Lung (tissue), 12 donors: ENCODE results near the gene MAGI3. TPM values are rescaled to one million over a fixed set of nuclear protein-coding genes. Genes with fewer than 3 reads are reported as not detected.
"Not testable (repeated sequence)": the region's sequence is repeated elsewhere in the genome, so short reads cannot be mapped to it uniquely, and the experiment has no call there.

ENCODE experiments used
- ATAC-seq: fragments of 200-7000 bp; cut with Tn5 transposase; one replicate; pipeline ENCODE4 v1.9.1; 2020; ENCODE audit warnings: moderate number of reproducible peaks; ENCODE audit not compliant: insufficient read depth, low FRiP score
- DNase-seq, 3 donors: peaks; one replicate each; pipeline ENCODE4 v3.0.0-alpha.2; 2013 to 2017
- H3K27ac ChIP-seq, 2 donors: one replicate each; pipeline ENCODE4 v1.5.1; 2013; ENCODE audit warnings: mild to moderate bottlenecking in 2 of 2, moderate library complexity in 2 of 2, control low read depth in 1 of 2, inconsistent platforms in 1 of 2, low read depth in 1 of 2, low read length in 1 of 2
- H3K27me3 ChIP-seq, 3 donors: one replicate each; pipeline ENCODE4 v1.5.1; 2013; ENCODE audit warnings: low read length in 2 of 3; ENCODE audit not compliant: control insufficient read depth in 3 of 3, insufficient read depth in 3 of 3
- H3K36me3 ChIP-seq, 4 donors: one replicate each; pipeline ENCODE4 v1.5.1; 2013; ENCODE audit warnings: low read length in 4 of 4, mild to moderate bottlenecking in 1 of 4, moderate library complexity in 1 of 4; ENCODE audit not compliant: control insufficient read depth in 4 of 4, insufficient read depth in 4 of 4
- H3K4me1 ChIP-seq, 5 donors: one replicate each; pipeline ENCODE4 v1.5.1; 2013; ENCODE audit warnings: low read length in 5 of 5, mild to moderate bottlenecking in 2 of 5, moderate library complexity in 1 of 5; ENCODE audit not compliant: control insufficient read depth in 5 of 5, insufficient read depth in 5 of 5
- H3K4me3 ChIP-seq: one replicate; pipeline ENCODE4 v1.5.1; 2013; ENCODE audit warnings: mild to moderate bottlenecking, control low read depth, moderate library complexity
- H3K9ac ChIP-seq, 2 donors: one replicate each; pipeline ENCODE4 v1.5.1; 2013; ENCODE audit warnings: low read length in 2 of 2, control low read depth in 1 of 2; ENCODE audit not compliant: insufficient read depth in 1 of 2
- H3K9me3 ChIP-seq, 4 donors: one replicate each; pipeline ENCODE4 v1.5.1; 2013; ENCODE audit warnings: low read length in 3 of 4, mild to moderate bottlenecking in 1 of 4, moderate library complexity in 1 of 4; ENCODE audit not compliant: control insufficient read depth in 4 of 4, insufficient read depth in 3 of 4
- WGBS, 2 donors: extraction: QIAGEN DNeasy Blood & Tissue Kit; methylation state at CpG; one replicate each; pipeline ENCODE4 v1.1.7; 2013; 5-methylcytosine and 5-hydroxymethylcytosine counted together
- polyA plus RNA-seq, 2 donors: library from polyadenylated mRNA; stranded (reverse); fragments of 200-250 nt; gene quantifications; one replicate each; pipeline ENCODE4 v1.2.1, GENCODE V29; 2013
- total RNA-seq, 2 donors: library from RNA; depleted of rRNA in 1 of 2; stranded (reverse); fragments of >200 nt in 1 of 2; gene quantifications; one replicate each; pipeline ENCODE4 v1.2.1, GENCODE V29; 2014 to 2021
- TF ChIP-seq, protein P1 (sequence below): IDR thresholded peaks from 2 replicates; pipeline ENCODE4 v1.5.1; 2012; ENCODE audit warnings: mild to moderate bottlenecking; ENCODE audit errors: control extremely low read depth, extremely low read depth
- donor health status: control.
- donor health status: control.
- donor health status: Bipolar disorder and iron deficiency.
- donor health status: healthy.
- donor health status: DM: yes; HTN: yes; CAD: no.

The MAGI3 gene
- total and polyA plus RNA-seq, 4 donors, result 7.5 to 137 (median 35.5) TPM

DNA sequence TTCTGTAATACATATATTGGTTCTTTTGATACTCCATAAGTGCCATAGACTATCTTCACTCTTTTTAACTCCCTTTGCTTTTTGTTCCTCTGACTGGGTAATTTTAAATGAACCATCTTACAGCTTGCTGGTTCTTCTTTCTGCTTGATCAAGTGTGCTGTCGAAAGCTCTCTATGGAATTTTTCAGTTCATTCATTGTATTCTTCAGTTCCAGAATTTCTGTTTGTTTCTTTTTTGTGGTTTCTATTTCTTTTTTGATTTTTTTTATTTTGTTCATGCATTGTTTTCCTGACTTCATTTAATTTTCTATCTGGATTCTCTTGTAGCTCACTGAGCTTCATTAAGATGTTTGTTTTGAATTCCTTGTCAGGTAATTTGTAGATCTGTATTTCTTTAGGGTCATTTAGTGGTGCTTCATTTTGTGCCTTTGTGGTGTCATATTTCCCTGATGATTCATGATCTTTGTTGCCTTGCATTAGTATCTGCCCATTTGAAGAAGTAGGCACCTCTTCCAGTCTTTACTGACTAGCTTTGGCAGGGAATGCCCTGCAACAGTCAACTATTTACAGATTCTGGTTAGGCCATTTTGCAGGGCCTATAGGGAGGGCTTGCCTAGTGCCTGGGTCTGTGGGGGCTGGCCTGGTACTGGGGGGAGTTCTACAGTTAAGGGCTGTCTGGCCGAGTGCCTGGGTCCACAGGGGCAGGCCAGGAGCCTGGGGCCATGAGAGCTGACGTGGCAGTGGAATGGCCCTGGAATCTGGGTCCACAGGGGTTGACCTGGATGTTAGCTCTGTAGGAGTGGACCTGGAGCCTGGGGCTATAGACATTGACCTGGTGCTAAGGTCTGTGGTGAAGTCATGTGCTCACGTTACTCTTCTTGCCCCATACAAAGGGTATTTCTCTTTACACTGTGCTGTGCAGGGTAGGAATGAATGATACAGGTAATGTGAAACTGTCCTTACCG lies 89.7 kb downstream of the MAGI3 start:
- no peak for ATAC-seq
- H3K9ac ChIP-seq, result no peak overlapping the region
- TF ChIP-seq, protein P1, sequence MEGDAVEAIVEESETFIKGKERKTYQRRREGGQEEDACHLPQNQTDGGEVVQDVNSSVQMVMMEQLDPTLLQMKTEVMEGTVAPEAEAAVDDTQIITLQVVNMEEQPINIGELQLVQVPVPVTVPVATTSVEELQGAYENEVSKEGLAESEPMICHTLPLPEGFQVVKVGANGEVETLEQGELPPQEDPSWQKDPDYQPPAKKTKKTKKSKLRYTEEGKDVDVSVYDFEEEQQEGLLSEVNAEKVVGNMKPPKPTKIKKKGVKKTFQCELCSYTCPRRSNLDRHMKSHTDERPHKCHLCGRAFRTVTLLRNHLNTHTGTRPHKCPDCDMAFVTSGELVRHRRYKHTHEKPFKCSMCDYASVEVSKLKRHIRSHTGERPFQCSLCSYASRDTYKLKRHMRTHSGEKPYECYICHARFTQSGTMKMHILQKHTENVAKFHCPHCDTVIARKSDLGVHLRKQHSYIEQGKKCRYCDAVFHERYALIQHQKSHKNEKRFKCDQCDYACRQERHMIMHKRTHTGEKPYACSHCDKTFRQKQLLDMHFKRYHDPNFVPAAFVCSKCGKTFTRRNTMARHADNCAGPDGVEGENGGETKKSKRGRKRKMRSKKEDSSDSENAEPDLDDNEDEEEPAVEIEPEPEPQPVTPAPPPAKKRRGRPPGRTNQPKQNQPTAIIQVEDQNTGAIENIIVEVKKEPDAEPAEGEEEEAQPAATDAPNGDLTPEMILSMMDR, result no peak

GRCh38 chr1:113485131-113485530 lies 94.8 kb downstream of the MAGI3 start:
- H3K36me3 ChIP-seq, H3K4me1 ChIP-seq, H3K4me3 ChIP-seq, H3K9me3 ChIP-seq, H3K27ac ChIP-seq, DNase-seq, H3K9ac ChIP-seq, H3K27me3 ChIP-seq, ATAC-seq: not testable (repeated sequence)
- WGBS, 2 donors, result 90 to 99% methylated on average over 3 of the region's 3 CpGs

More for the DNA sequence above, 89.7 kb downstream of the MAGI3 start:
- H3K36me3 ChIP-seq, result no peaks in the 10 kb centered on the region
- H3K9me3 ChIP-seq, result peaks cover 2 to 13% (median 3%) of the 10 kb centered on the region in 4 donors
- WGBS, 2 donors, result 90 to 95% methylated on average over 5 of the region's 5 CpGs
- DNase-seq, result peak in 1 of 3 donors; percentile 11
- H3K4me3 ChIP-seq, result no peak overlapping the region
- no peak overlapping the region for H3K27ac ChIP-seq
- no peaks in the 10 kb centered on the region for H3K27me3 ChIP-seq
- no peaks in the 10 kb centered on the region for H3K4me1 ChIP-seq

- DNase-seq (no peak), ATAC-seq (no peak)
- Histone ChIP-seq H3K4me3 (no peak overlapping the region), H3K9ac (no peak overlapping the region), H3K36me3 (no peaks in the 10 kb centered on the region), H3K9me3 (peaks cover 0 to 21% (median 3%) of the 10 kb centered on the region in 4 donors), H3K27me3 (no peaks in the 10 kb centered on the region), H3K4me1 (no peaks in the 10 kb centered on the region), H3K27ac (no peak overlapping the region)
- TF ChIP-seq, protein P1, result no peak
- WGBS, 2 donors, result 83 to 91% methylated on average over 4 of the region's 4 CpGs
These were observed 98.4 kb downstream of the MAGI3 start for GRCh38 chr1:113488576-113489177.

GRCh38 chr1:113490384-113490783 lies 100.1 kb downstream of the MAGI3 start:
- Histone ChIP-seq H3K27ac (no peak overlapping the region), H3K36me3 (no peaks in the 10 kb centered on the region), H3K9ac (no peak overlapping the region), H3K27me3 (no peaks in the 10 kb centered on the region), H3K4me3 (no peak overlapping the region), H3K9me3 (peaks cover 2 to 22% (median 4%) of the 10 kb centered on the region in 4 donors), H3K4me1 (no peaks in the 10 kb centered on the region)
- ATAC-seq (no peak), DNase-seq (no peak)
- TF ChIP-seq, protein P1, result no peak
- 94 to 100% methylated on average over 1 of the region's 1 CpG for WGBS, 2 donors
